Peyer's patch (tissue), 4 donors: ENCODE data around the gene OTUD6A. TPM values are rescaled to one million over a fixed set of nuclear protein-coding genes. Genes with fewer than 3 reads are reported as not detected.
A peak's percentile ranks its signal among the peaks of the same experiment; 100 is the strongest.

Source experiments
- DNase-seq, 3 donors: peaks; one replicate each; pipeline ENCODE4 v3.0.0-alpha.2; 2017 to 2019
- H3K27ac ChIP-seq, 4 donors: fragments of 200-600 bp; sonication (generic); one replicate each; pipeline ENCODE4 v1.5.1; 2016 to 2019
- H3K27me3 ChIP-seq, 2 donors: fragments of 200-600 bp; sonication (generic); one replicate each; pipeline ENCODE4 v1.5.1; 2019
- H3K36me3 ChIP-seq, 3 donors: fragments of 200-600 bp; sonication (generic); one replicate each; pipeline ENCODE4 v1.5.1; 2016 to 2019
- H3K4me1 ChIP-seq, 4 donors: fragments of 200-600 bp; sonication (generic); one replicate each; pipeline ENCODE4 v1.5.1; 2016 to 2019
- H3K4me3 ChIP-seq, 4 donors: fragments of 200-600 bp; sonication (generic); 1 replicate in 3 of 4; 2 replicates in 1 of 4; pipeline ENCODE4 v1.5.1; 2016 to 2019; ENCODE audit warnings: mild to moderate bottlenecking in 1 of 4
- H3K9me3 ChIP-seq, 4 donors: fragments of 200-600 bp; sonication (generic); one replicate each; pipeline ENCODE4 v1.5.1; 2016 to 2019; ENCODE audit warnings: mild to moderate bottlenecking in 1 of 4
- POLR2A ChIP-seq, 2 donors: fragments of 450-650 bp; IDR thresholded peaks; one replicate each; pipeline ENCODE4 v1.5.1; 2017; ENCODE audit warnings: antibody characterized with exemption in 2 of 2, mild to moderate bottlenecking in 2 of 2, moderate library complexity in 2 of 2
- total RNA-seq, 4 donors: library from RNA; depleted of rRNA; stranded (reverse); fragments of >200 nt; gene quantifications; one replicate each; pipeline ENCODE4 v1.1.0, GENCODE V29; 2016
- TF ChIP-seq, protein P1 (sequence below), 6 experiments: fragments of 450-650 bp in 4 of 6; fragments of 200-600 bp in 2 of 6; sonication (generic) in 1 of 6; IDR thresholded peaks; one replicate each; pipeline ENCODE4 v1.5.1; 2017 to 2019; ENCODE audit warnings: antibody characterized with exemption in 6 of 6, mild to moderate bottlenecking in 3 of 6, moderate library complexity in 1 of 6

Gene OTUD6A
- total RNA-seq, 4 donors from 2014 or later: not detected

DNA sequence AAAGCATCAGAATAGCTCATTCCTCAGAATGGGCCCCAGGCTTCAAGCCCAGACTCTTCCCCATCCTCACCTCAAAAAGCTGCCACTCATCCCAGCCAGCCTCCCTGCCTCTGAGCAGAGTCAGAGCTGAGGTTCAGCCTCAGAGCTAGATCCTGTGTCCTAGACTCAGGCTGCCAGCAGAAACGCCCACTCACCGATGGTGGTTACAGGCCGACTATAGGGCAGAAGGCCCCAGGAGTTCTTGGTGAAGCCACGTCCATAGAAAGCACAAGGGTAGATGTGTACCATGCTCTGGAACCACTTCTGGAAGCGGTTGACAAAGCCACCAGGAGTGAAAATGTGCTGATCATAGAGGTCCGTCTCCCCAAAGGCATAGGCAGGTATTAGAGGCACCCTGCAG lies 20.3 kb upstream of the OTUD6A start:
- H3K27me3 ChIP-seq: no peaks in the 10 kb centered on the region
- no peak for DNase-seq
- TF ChIP-seq POLR2A (IDR thresholded peaks at IDR 0.05): no peak
- TF ChIP-seq, protein P1, sequence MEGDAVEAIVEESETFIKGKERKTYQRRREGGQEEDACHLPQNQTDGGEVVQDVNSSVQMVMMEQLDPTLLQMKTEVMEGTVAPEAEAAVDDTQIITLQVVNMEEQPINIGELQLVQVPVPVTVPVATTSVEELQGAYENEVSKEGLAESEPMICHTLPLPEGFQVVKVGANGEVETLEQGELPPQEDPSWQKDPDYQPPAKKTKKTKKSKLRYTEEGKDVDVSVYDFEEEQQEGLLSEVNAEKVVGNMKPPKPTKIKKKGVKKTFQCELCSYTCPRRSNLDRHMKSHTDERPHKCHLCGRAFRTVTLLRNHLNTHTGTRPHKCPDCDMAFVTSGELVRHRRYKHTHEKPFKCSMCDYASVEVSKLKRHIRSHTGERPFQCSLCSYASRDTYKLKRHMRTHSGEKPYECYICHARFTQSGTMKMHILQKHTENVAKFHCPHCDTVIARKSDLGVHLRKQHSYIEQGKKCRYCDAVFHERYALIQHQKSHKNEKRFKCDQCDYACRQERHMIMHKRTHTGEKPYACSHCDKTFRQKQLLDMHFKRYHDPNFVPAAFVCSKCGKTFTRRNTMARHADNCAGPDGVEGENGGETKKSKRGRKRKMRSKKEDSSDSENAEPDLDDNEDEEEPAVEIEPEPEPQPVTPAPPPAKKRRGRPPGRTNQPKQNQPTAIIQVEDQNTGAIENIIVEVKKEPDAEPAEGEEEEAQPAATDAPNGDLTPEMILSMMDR (IDR thresholded peaks at IDR 0.05): no peak

DNA sequence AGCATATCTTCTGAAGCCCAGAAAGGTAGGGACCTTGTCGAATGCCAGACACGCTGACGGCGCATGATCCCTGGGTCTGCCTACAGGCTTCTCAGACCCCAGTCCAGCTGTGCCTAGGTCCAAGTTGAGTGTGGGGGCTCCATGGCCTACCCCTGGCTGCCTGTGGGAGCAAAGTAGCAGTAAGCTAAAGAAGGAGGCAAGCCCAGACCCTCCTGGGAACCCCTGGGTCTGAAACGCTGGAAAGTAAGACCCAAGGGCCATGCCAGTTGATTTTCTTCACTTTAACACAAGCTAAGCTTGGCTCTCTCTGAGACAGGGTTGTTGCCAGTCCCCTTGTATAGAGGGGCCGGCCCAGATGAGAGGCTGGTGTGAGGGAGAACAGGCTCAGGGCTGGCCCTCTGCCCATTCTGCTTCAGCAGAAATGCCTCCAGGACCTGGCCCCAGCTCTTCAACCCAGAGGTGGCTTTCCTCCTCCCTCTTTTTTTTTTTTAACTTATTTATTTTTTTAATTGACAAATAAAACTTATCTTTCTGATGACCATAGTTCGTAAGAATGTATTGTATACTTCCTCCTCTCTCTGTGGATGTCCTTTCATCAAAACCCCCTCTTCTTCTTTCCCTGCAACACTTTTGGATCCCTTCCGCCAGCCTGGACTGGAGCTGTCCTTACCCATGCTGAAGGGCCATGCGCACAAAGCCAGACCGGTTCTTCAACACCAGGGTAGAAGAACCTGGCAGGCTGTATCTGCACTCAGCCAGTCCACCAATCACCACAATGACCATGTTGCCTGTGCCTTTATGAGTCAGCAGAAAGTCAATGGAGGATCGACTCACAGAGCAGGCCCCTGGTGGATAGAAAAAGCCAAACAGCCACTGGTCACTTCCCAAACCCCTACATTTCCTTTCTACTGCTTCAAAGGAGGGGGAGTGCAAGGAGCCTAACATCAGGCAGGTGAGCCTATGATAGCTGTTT lies 19.6 kb upstream of the OTUD6A start:
- H3K27me3 ChIP-seq: no peaks in the 10 kb centered on the region
- TF ChIP-seq, protein P1 (IDR thresholded peaks at IDR 0.05): no peak
- TF ChIP-seq POLR2A (IDR thresholded peaks at IDR 0.05): no peak

More for the DNA sequence above, 20.3 kb upstream of the OTUD6A start:
- no peak overlapping the region for H3K27ac ChIP-seq
- H3K36me3 ChIP-seq: no peaks in the 10 kb centered on the region
- H3K4me1 ChIP-seq: no peaks in the 10 kb centered on the region
- no peaks in the 10 kb centered on the region for H3K9me3 ChIP-seq
- H3K4me3 ChIP-seq: no peak overlapping the region

DNA sequence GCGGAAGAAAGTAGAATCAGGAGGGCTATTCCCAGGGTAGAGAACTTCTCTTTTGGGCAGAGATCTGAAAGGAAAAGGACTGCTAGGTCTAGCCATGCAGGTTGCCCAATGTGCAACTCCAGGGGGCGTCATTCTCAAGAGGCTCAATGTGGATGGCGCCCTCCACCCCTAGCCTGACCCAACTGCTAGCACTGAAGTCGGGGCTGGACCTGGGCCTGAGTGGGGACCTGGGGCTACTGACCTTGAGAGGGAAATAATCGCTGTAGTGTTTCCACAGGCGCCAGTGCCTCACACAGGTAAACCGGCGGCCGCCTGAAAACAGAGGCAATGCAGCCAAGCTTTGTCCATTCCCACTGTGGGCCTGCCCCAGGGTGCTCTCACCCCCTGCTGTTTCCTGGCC lies 18.6 kb upstream of the OTUD6A start:
- H3K4me1 ChIP-seq: no peaks in the 10 kb centered on the region
- no peaks in the 10 kb centered on the region for H3K27me3 ChIP-seq
- H3K9me3 ChIP-seq: no peaks in the 10 kb centered on the region
- no peak overlapping the region for H3K4me3 ChIP-seq
- TF ChIP-seq POLR2A (IDR thresholded peaks at IDR 0.05): no peak
- TF ChIP-seq, protein P1 (IDR thresholded peaks at IDR 0.05): no peak
- no peak overlapping the region for H3K27ac ChIP-seq
- no peaks in the 10 kb centered on the region for H3K36me3 ChIP-seq
- no peak for DNase-seq

More for the DNA sequence above, 19.6 kb upstream of the OTUD6A start:
- Histone ChIP-seq H3K36me3 (no peaks in the 10 kb centered on the region), H3K4me1 (no peaks in the 10 kb centered on the region), H3K27ac (no peak overlapping the region), H3K9me3 (no peaks in the 10 kb centered on the region), H3K4me3 (no peak overlapping the region)
- DNase-seq: no peak

DNA sequence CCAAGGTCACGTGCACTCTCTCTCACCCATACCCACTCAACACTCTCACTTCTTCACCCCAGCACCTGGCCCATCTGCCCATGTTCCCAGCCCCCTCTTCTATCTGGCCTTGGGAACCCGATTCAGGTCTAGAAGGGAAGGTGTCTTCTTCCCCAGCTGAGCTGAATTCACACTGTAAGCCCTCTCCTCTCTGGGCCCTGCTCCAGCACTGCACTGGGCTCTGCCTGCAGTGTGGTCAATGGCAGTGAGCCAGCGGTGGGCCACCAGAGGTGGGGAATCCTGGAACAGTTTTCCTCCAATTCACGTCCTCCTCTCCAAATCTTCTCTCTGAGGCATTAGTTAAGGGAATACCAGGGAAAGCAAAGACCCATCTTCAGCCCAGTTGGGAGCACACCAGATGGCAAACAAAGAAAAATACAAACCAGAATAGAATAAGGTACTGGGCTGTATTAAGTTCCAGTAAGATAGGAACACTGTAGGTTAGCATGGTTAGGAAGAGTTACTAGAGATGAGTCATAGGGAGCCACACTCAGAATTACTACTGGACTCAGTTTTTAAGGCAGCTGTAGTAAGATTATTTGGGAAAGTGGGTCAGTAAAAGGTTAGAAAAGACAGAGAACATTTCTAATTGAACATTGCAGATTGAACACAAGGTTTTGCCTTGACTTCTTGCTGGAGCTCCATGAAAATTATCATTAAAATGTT lies 17.6 kb upstream of the OTUD6A start:
- H3K4me3 ChIP-seq: no peak overlapping the region
- no peaks in the 10 kb centered on the region for H3K27me3 ChIP-seq
- TF ChIP-seq, protein P1 (IDR thresholded peaks at IDR 0.05): no peak
- no peak for TF ChIP-seq POLR2A (IDR thresholded peaks at IDR 0.05)
- DNase-seq: peak in 1 of 3 donors; percentile 15
- no peaks in the 10 kb centered on the region for H3K36me3 ChIP-seq
- H3K9me3 ChIP-seq: no peaks in the 10 kb centered on the region
- H3K4me1 ChIP-seq: no peaks in the 10 kb centered on the region
- H3K27ac ChIP-seq: no peak overlapping the region

DNA sequence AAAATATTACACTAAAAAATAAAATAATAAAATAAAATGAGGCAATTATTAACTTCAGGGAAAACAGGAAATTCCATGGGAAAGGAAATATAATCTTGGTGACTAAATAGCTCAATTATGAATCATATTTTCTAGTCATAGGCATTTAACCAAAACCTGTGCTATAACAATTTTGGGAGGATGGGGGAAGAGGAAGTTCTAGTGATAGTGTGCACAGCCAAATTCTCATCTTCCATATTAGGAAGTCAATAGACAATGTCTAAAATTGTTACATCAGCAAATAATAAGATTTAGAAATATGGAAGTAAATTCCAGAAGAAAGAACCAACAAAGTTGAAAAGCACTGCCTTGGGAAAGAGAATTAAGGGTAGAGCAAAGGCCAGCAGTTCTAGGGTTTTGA lies 15.3 kb upstream of the OTUD6A start:
- H3K27me3 ChIP-seq: no peaks in the 10 kb centered on the region
- no peak for DNase-seq
- no peak overlapping the region for H3K27ac ChIP-seq
- no peak overlapping the region for H3K4me3 ChIP-seq
- no peaks in the 10 kb centered on the region for H3K36me3 ChIP-seq
- no peaks in the 10 kb centered on the region for H3K4me1 ChIP-seq
- TF ChIP-seq, protein P1 (IDR thresholded peaks at IDR 0.05): no peak
- no peak for TF ChIP-seq POLR2A (IDR thresholded peaks at IDR 0.05)
- no peaks in the 10 kb centered on the region for H3K9me3 ChIP-seq
